ENCODE data around the gene SPRYD3. TPM values are rescaled to one million over a fixed set of nuclear protein-coding genes. Genes with fewer than 3 reads are reported as not detected.

Gene SPRYD3
- total RNA-seq, 1 donor from 2014 or later = 17.9 TPM

GRCh38 chr12:53101931-53102781, 23.0 kb upstream of the SPRYD3 start:
- Mint-ChIP-seq H3K27me3 (peaks cover 1% of the 10 kb centered on the region), H3K9me3 (ENCODE audit: low read depth) (no peaks in the 10 kb centered on the region), H3K4me3 (ENCODE audit: low read depth) (no peak overlapping the region), H3K4me1 (ENCODE audit: low read depth) (peaks cover 53% of the 10 kb centered on the region), H3K36me3 (ENCODE audit: insufficient read depth) (no peaks in the 10 kb centered on the region), H3K27ac (peak overlapping the region; percentile 37)
- DNase-seq (ENCODE audit: low spot score, unreplicated experiment) = no peak
- TF ChIP-seq, protein P1, sequence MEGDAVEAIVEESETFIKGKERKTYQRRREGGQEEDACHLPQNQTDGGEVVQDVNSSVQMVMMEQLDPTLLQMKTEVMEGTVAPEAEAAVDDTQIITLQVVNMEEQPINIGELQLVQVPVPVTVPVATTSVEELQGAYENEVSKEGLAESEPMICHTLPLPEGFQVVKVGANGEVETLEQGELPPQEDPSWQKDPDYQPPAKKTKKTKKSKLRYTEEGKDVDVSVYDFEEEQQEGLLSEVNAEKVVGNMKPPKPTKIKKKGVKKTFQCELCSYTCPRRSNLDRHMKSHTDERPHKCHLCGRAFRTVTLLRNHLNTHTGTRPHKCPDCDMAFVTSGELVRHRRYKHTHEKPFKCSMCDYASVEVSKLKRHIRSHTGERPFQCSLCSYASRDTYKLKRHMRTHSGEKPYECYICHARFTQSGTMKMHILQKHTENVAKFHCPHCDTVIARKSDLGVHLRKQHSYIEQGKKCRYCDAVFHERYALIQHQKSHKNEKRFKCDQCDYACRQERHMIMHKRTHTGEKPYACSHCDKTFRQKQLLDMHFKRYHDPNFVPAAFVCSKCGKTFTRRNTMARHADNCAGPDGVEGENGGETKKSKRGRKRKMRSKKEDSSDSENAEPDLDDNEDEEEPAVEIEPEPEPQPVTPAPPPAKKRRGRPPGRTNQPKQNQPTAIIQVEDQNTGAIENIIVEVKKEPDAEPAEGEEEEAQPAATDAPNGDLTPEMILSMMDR (IDR thresholded peaks at IDR 0.05; ENCODE audit: unreplicated experiment) = no peak

DNA sequence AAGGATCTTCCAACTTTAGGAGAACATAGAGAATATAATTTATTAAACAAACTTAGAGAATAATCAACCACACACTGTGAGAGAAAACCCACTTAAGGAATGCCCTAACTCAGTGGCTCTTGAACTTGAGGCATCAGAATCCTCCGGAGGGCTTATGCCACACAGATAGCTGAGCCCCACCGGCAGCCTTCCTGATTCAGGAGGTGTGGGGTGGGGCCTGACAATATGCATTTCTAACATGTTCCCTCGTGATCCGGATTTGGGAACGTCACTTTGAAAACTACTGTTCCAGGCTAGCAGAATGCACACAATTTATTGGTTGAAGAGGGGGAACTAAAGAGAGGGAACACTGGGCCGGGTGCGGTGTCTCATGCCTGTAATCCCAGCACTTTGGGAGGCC, 22.1 kb upstream of the SPRYD3 start:
- DNase-seq (ENCODE audit: low spot score, unreplicated experiment) = no peak
- TF ChIP-seq, protein P1 (IDR thresholded peaks at IDR 0.05; ENCODE audit: unreplicated experiment) = no peak
- Mint-ChIP-seq H3K4me3 (ENCODE audit: low read depth) (no peak overlapping the region), H3K27ac (no peak overlapping the region), H3K27me3 (peaks cover 10% of the 10 kb centered on the region), H3K4me1 (ENCODE audit: low read depth) (peaks cover 53% of the 10 kb centered on the region), H3K36me3 (ENCODE audit: insufficient read depth) (no peaks in the 10 kb centered on the region), H3K9me3 (ENCODE audit: low read depth) (no peaks in the 10 kb centered on the region)

GRCh38 chr12:53100466-53101151, 21.4 kb upstream of the SPRYD3 start:
- peaks cover 13% of the 10 kb centered on the region for H3K27me3 Mint-ChIP-seq
- DNase-seq (ENCODE audit: low spot score, unreplicated experiment) = no peak
- H3K4me1 Mint-ChIP-seq (ENCODE audit: low read depth) = peaks cover 52% of the 10 kb centered on the region
- peak overlapping the region; percentile 86 for H3K27ac Mint-ChIP-seq
- no peaks in the 10 kb centered on the region for H3K9me3 Mint-ChIP-seq (ENCODE audit: low read depth)
- H3K4me3 Mint-ChIP-seq (ENCODE audit: low read depth) = no peak overlapping the region
- no peaks in the 10 kb centered on the region for H3K36me3 Mint-ChIP-seq (ENCODE audit: insufficient read depth)
- TF ChIP-seq, protein P1 (IDR thresholded peaks at IDR 0.05; ENCODE audit: unreplicated experiment) = no peak

DNA sequence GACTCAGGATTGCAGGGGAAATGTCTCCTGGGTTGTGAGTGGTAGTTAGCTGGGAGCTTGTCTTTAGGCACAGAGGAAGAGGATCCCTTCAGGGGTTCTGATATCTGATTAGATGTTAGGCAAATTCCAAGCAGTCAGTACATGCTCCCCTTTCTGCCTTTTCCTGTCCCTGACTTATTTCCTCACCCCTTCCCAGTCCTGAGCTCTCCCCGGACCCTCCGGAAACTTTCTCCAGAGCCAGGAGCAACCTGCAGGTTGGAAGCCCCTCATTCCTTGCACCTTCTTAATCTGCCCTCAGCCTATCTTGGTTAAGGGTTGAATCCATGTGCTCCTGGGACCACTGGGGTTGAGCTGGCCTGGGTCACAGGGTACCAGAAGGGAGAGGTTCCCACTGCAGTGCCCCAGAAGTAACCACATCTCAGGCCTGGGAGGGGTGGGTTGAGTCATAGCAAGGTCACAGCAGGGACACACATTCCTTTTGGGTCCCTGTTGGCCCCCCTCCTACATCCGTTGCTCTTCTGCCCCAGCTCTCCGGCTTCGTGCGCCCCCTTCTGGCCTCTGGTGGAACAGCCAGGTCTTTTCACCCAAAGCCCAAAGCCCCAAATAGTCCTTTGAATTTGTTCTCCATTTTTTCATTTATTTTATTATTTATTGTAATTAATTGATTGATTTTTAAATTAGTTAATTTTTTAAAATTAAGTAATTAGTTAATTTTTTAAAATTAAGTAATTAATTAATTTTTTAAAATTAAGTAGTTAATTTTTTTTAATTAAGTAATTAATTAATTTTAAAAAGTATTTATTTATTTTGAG, 20.1 kb upstream of the SPRYD3 start:
- H3K4me1 Mint-ChIP-seq (ENCODE audit: low read depth) = peaks cover 45% of the 10 kb centered on the region
- H3K36me3 Mint-ChIP-seq (ENCODE audit: insufficient read depth) = no peaks in the 10 kb centered on the region
- peaks cover 13% of the 10 kb centered on the region for H3K27me3 Mint-ChIP-seq
- H3K4me3 Mint-ChIP-seq (ENCODE audit: low read depth) = peak overlapping the region; percentile 80
- H3K9me3 Mint-ChIP-seq (ENCODE audit: low read depth) = no peaks in the 10 kb centered on the region
- TF ChIP-seq, protein P1 (IDR thresholded peaks at IDR 0.05; ENCODE audit: unreplicated experiment) = peak; percentile 99
- peak overlapping the region; percentile 54 for H3K27ac Mint-ChIP-seq
- DNase-seq (ENCODE audit: low spot score, unreplicated experiment) = peak; percentile 80

Measured in progenitor cell of endocrine pancreas (in vitro differentiated cells).